ENCODE results near the gene SERTAD1.

Gene SERTAD1

GRCh38 chr19:40450664-40451063 is 24.9 kb upstream of the SERTAD1 start:
- H3K4me3 ChIP-seq (ENCODE audit: low read length) = no peak overlapping the region
- TF ChIP-seq EZH2 (optimal IDR thresholded peaks at IDR 0.05; ENCODE audit: low read depth, low read length) (no peak), EZH2phosphoT487 (IDR thresholded peaks at IDR 0.05; ENCODE audit: low read length) (no peak), CTCF (IDR thresholded peaks at IDR 0.05; ENCODE audit: low read length) (no peak)
- H3K27me3 ChIP-seq (replicated peaks; ENCODE audit: insufficient read depth, low read length) = no peaks in the 10 kb centered on the region
- H3K36me3 ChIP-seq (replicated peaks; ENCODE audit: insufficient read depth, low read length) = no peaks in the 10 kb centered on the region
- H3K79me2 ChIP-seq (ENCODE audit: low read length) = no peaks in the 10 kb centered on the region
- DNase-seq = no peak
- no peaks in the 10 kb centered on the region for H4K20me1 ChIP-seq (ENCODE audit: insufficient read depth, low read length)
- no peaks in the 10 kb centered on the region for H3K9me3 ChIP-seq (replicated peaks; ENCODE audit: insufficient read depth, low read length)
- no peaks in the 10 kb centered on the region for H3F3A ChIP-seq (ENCODE audit: insufficient read depth, low read length)
- no peak overlapping the region for H2AFZ ChIP-seq (ENCODE audit: low read length)
- no peak overlapping the region for H3K9ac ChIP-seq (ENCODE audit: low read length)
- no peak overlapping the region for H3K27ac ChIP-seq (ENCODE audit: low read length)
- no peak overlapping the region for H3K4me2 ChIP-seq (ENCODE audit: low read depth, low read length)
- H3K4me1 ChIP-seq (ENCODE audit: low read length) = no peaks in the 10 kb centered on the region
- H3K9me2 ChIP-seq (replicated peaks; ENCODE audit: insufficient read depth, low read length) = no peaks in the 10 kb centered on the region

- no peak for DNase-seq
- no peaks in the 10 kb centered on the region for H3K9me3 ChIP-seq (replicated peaks; ENCODE audit: insufficient read depth, low read length)
- H2AFZ ChIP-seq (ENCODE audit: low read length) = no peak overlapping the region
- TF ChIP-seq CTCF (IDR thresholded peaks at IDR 0.05; ENCODE audit: low read length) (no peak), EZH2 (optimal IDR thresholded peaks at IDR 0.05; ENCODE audit: low read depth, low read length) (no peak), EZH2phosphoT487 (IDR thresholded peaks at IDR 0.05; ENCODE audit: low read length) (no peak)
- no peak overlapping the region for H3K4me3 ChIP-seq (ENCODE audit: low read length)
- H3K36me3 ChIP-seq (replicated peaks; ENCODE audit: insufficient read depth, low read length) = no peaks in the 10 kb centered on the region
- H3K27me3 ChIP-seq (replicated peaks; ENCODE audit: insufficient read depth, low read length) = no peaks in the 10 kb centered on the region
- no peaks in the 10 kb centered on the region for H3F3A ChIP-seq (ENCODE audit: insufficient read depth, low read length)
- no peaks in the 10 kb centered on the region for H3K4me1 ChIP-seq (ENCODE audit: low read length)
- H3K27ac ChIP-seq (ENCODE audit: low read length) = no peak overlapping the region
- no peak overlapping the region for H3K4me2 ChIP-seq (ENCODE audit: low read depth, low read length)
- H3K9me2 ChIP-seq (replicated peaks; ENCODE audit: insufficient read depth, low read length) = no peaks in the 10 kb centered on the region
- no peaks in the 10 kb centered on the region for H3K79me2 ChIP-seq (ENCODE audit: low read length)
- H4K20me1 ChIP-seq (ENCODE audit: insufficient read depth, low read length) = no peaks in the 10 kb centered on the region
- H3K9ac ChIP-seq (ENCODE audit: low read length) = no peak overlapping the region
Measured at GRCh38 chr19:40449506-40449905, 23.7 kb upstream of the SERTAD1 start.

- Histone ChIP-seq H4K20me1 (ENCODE audit: insufficient read depth, low read length) (no peaks in the 10 kb centered on the region), H3K9ac (ENCODE audit: low read length) (no peak overlapping the region), H2AFZ (ENCODE audit: low read length) (no peak overlapping the region), H3K79me2 (ENCODE audit: low read length) (peaks cover 22% of the 10 kb centered on the region), H3K4me2 (ENCODE audit: low read depth, low read length) (no peak overlapping the region), H3K9me2 (replicated peaks; ENCODE audit: insufficient read depth, low read length) (no peaks in the 10 kb centered on the region), H3K27ac (ENCODE audit: low read length) (no peak overlapping the region), H3K4me3 (ENCODE audit: low read length) (no peak overlapping the region), H3K27me3 (replicated peaks; ENCODE audit: insufficient read depth, low read length) (no peaks in the 10 kb centered on the region), H3F3A (ENCODE audit: insufficient read depth, low read length) (peaks cover 6% of the 10 kb centered on the region), H3K4me1 (ENCODE audit: low read length) (0 out of 2 replicates have a peak, but pooled peaks cover 4% of the 10 kb centered on the region), H3K9me3 (replicated peaks; ENCODE audit: insufficient read depth, low read length) (no peaks in the 10 kb centered on the region), H3K36me3 (replicated peaks; ENCODE audit: insufficient read depth, low read length) (no peaks in the 10 kb centered on the region)
- TF ChIP-seq EZH2phosphoT487 (IDR thresholded peaks at IDR 0.05; ENCODE audit: low read length) (no peak), CTCF (IDR thresholded peaks at IDR 0.05; ENCODE audit: low read length) (no peak), EZH2 (optimal IDR thresholded peaks at IDR 0.05; ENCODE audit: low read depth, low read length) (no peak)
- no peak for DNase-seq
Measured at GRCh38 chr19:40446263-40446784, 20.5 kb upstream of the SERTAD1 start.

Measured in MM.1S (cell line).